NCI-H2107 treated with DMSO at 0.1 percent for 48 hours (cell line): Measurements from ENCODE around the gene BICDL2.
"Not testable (repeated sequence)": the region's sequence is repeated elsewhere in the genome, so short reads cannot be mapped to it uniquely, and the experiment has no call there.

Experiments used
- DNase-seq: peaks from one replicate; lab custom pipeline; 2025; ENCODE audit not compliant: unreplicated experiment; lab: John Stamatoyannopoulos, UW

The BICDL2 gene

GRCh38 chr16:3036726-3037315 lies at the start of gene BICDL2:
Gene BICDL2 (minus strand): TSS chr16:3036944. CDS start chr16:3035496, 1,448 bp downstream.
- no peak for DNase-seq

- DNase-seq: no peak
Observed at GRCh38 chr16:3085868-3086595, 49.3 kb upstream of the BICDL2 start.

- DNase-seq: no peak
Observed at GRCh38 chr16:3084969-3085670, 48.4 kb upstream of the BICDL2 start.

GRCh38 chr16:3084491-3084890 lies 47.7 kb upstream of the BICDL2 start:
- DNase-seq: no peak

- not testable (repeated sequence) for DNase-seq
Observed at GRCh38 chr16:3083408-3083807, 46.7 kb upstream of the BICDL2 start.

- DNase-seq: not testable (repeated sequence)
Observed at GRCh38 chr16:3081957-3082356, 45.2 kb upstream of the BICDL2 start.

GRCh38 chr16:3080024-3080423 lies 43.3 kb upstream of the BICDL2 start:
- DNase-seq: no peak

GRCh38 chr16:3076577-3076976 lies 39.8 kb upstream of the BICDL2 start:
- no peak for DNase-seq

- DNase-seq: not testable (repeated sequence)
Observed at GRCh38 chr16:3075946-3076345, 39.2 kb upstream of the BICDL2 start.

GRCh38 chr16:3075523-3075915 lies 38.8 kb upstream of the BICDL2 start:
- no peak for DNase-seq

GRCh38 chr16:3074860-3075522 lies 38.2 kb upstream of the BICDL2 start:
- DNase-seq: no peak

GRCh38 chr16:3073448-3073847 lies 36.7 kb upstream of the BICDL2 start:
- DNase-seq: no peak

- not testable (repeated sequence) for DNase-seq
Observed at GRCh38 chr16:3072576-3073263, 36.0 kb upstream of the BICDL2 start.

- DNase-seq: not testable (repeated sequence)
Observed at GRCh38 chr16:3072148-3072547, 35.4 kb upstream of the BICDL2 start.

GRCh38 chr16:3071655-3072054 lies 34.9 kb upstream of the BICDL2 start:
- no peak for DNase-seq

- no peak for DNase-seq
Observed at GRCh38 chr16:3070608-3071111, 33.9 kb upstream of the BICDL2 start.

GRCh38 chr16:3069146-3069545 lies 32.4 kb upstream of the BICDL2 start:
- not testable (repeated sequence) for DNase-seq

GRCh38 chr16:3068487-3068886 lies 31.7 kb upstream of the BICDL2 start:
- no peak for DNase-seq

- DNase-seq: no peak
Observed at GRCh38 chr16:3066440-3066748, 29.6 kb upstream of the BICDL2 start.

GRCh38 chr16:3065742-3066439 lies 29.1 kb upstream of the BICDL2 start:
- DNase-seq: no peak
